AG08395 (cell line): Measurements from ENCODE around the gene FBXO48.

Experiments
- DNase-seq: peaks from one replicate; pipeline ENCODE4 v3.0.0; 2012; ENCODE audit warnings: mixed read lengths, low spot score

The FBXO48 gene

GRCh38 chr2:68435615-68436014 lies 31.5 kb downstream of the FBXO48 start:
- DNase-seq, result no peak

- DNase-seq, result no peak
Observed at GRCh38 chr2:68434981-68435380, 32.1 kb downstream of the FBXO48 start.

- DNase-seq, result no peak
Observed at GRCh38 chr2:68432696-68433658, 34.1 kb downstream of the FBXO48 start.

GRCh38 chr2:68431316-68431972 lies 35.6 kb downstream of the FBXO48 start:
- DNase-seq, result no peak

GRCh38 chr2:68429311-68429826 lies 37.7 kb downstream of the FBXO48 start:
- no peak for DNase-seq

- DNase-seq, result no peak
Observed at GRCh38 chr2:68428746-68429145, 38.3 kb downstream of the FBXO48 start.

- DNase-seq, result no peak
Observed at GRCh38 chr2:68428126-68428525, 39.0 kb downstream of the FBXO48 start.

- no peak for DNase-seq
Observed at GRCh38 chr2:68426848-68427579, 40.1 kb downstream of the FBXO48 start.

- DNase-seq, result no peak
Observed at GRCh38 chr2:68426446-68426845, 40.6 kb downstream of the FBXO48 start.

- no peak for DNase-seq
Observed at GRCh38 chr2:68425503-68425902, 41.6 kb downstream of the FBXO48 start.

GRCh38 chr2:68423966-68424650 lies 43.0 kb downstream of the FBXO48 start:
- DNase-seq, result no peak

- DNase-seq, result no peak
Observed at GRCh38 chr2:68420254-68420910, 46.7 kb downstream of the FBXO48 start.

GRCh38 chr2:68418855-68419254 lies 48.2 kb downstream of the FBXO48 start:
- DNase-seq, result no peak

- no peak for DNase-seq
Observed at GRCh38 chr2:68418419-68418818, 48.7 kb downstream of the FBXO48 start.

GRCh38 chr2:68417926-68418325 lies 49.2 kb downstream of the FBXO48 start:
- DNase-seq, result no peak

GRCh38 chr2:68416081-68416675 lies 50.9 kb downstream of the FBXO48 start:
- no peak for DNase-seq

GRCh38 chr2:68415521-68415920 lies 51.6 kb downstream of the FBXO48 start:
- no peak for DNase-seq

GRCh38 chr2:68414876-68415275 lies 52.2 kb downstream of the FBXO48 start:
- DNase-seq, result no peak

GRCh38 chr2:68414452-68414851 lies 52.6 kb downstream of the FBXO48 start:
- DNase-seq, result no peak

- no peak for DNase-seq
Observed at GRCh38 chr2:68413466-68413865, 53.6 kb downstream of the FBXO48 start.
